WTC11 (cell line): Measurements from ENCODE around the gene COA8. TPM values are rescaled to one million over a fixed set of nuclear protein-coding genes. Genes with fewer than 3 reads are reported as not detected.

Experiments
- ARID4B ChIP-seq: sonication (generic); formaldehyde crosslinking; IDR thresholded peaks from 2 replicates; pipeline ENCODE4 v1.8.0; 2023; ENCODE audit warnings: missing genetic modification reagents, mild to moderate bottlenecking, borderline replicate concordance
- ATF3 ChIP-seq: sonication (generic); formaldehyde crosslinking; conservative IDR thresholded peaks from 2 replicates; pipeline ENCODE4 v1.8.1; 2022; ENCODE audit warnings: mild to moderate bottlenecking, missing genetic modification reagents
- CREM ChIP-seq: sonication (generic); formaldehyde crosslinking; IDR thresholded peaks from 2 replicates; pipeline ENCODE4 v1.8.1; 2022; ENCODE audit warnings: mild to moderate bottlenecking, missing genetic modification reagents, moderate library complexity
- ETV6 ChIP-seq: sonication (generic); formaldehyde crosslinking; IDR thresholded peaks from 2 replicates; pipeline ENCODE4 v1.8.1; 2022; ENCODE audit warnings: mild to moderate bottlenecking, missing genetic modification reagents
- FOXK1 ChIP-seq: sonication (generic); formaldehyde crosslinking; IDR thresholded peaks from 2 replicates; pipeline ENCODE4 v1.8.0; 2022; ENCODE audit warnings: mild to moderate bottlenecking, moderate library complexity, missing genetic modification reagents
- FOXP4 ChIP-seq: sonication (generic); formaldehyde crosslinking; IDR thresholded peaks from 2 replicates; pipeline ENCODE4 v1.8.0; 2022; ENCODE audit warnings: mild to moderate bottlenecking, missing genetic modification reagents
- MAX ChIP-seq: sonication (generic); formaldehyde crosslinking; IDR thresholded peaks from 2 replicates; pipeline ENCODE4 v1.8.0; 2022; ENCODE audit warnings: mild to moderate bottlenecking, missing genetic modification reagents
- NFYB ChIP-seq: sonication (generic); formaldehyde crosslinking; conservative IDR thresholded peaks from 2 replicates; pipeline ENCODE4 v1.8.0; 2022; ENCODE audit warnings: low read depth, missing genetic modification reagents
- PRRX2 ChIP-seq: fragments of 250-450 bp; sonication (Bioruptor Pico); IDR thresholded peaks from 2 replicates; pipeline ENCODE4 v1.8.0; 2021; ENCODE audit warnings: mild to moderate bottlenecking
- SP1 ChIP-seq: sonication (generic); formaldehyde crosslinking; conservative IDR thresholded peaks from 2 replicates; pipeline ENCODE4 v1.8.1; 2022; ENCODE audit warnings: missing genetic modification reagents
- STAT6 ChIP-seq: sonication (generic); formaldehyde crosslinking; conservative IDR thresholded peaks from 2 replicates; pipeline ENCODE4 v1.8.1; 2023; ENCODE audit warnings: mild to moderate bottlenecking, low read depth, missing genetic modification reagents, moderate library complexity
- TP53 ChIP-seq: sonication (generic); formaldehyde crosslinking; IDR thresholded peaks from 2 replicates; pipeline ENCODE4 v1.8.1; 2023; ENCODE audit warnings: mild to moderate bottlenecking, missing genetic modification reagents
- USF2 ChIP-seq: sonication (generic); formaldehyde crosslinking; IDR thresholded peaks from 2 replicates; pipeline ENCODE4 v1.8.1; 2023; ENCODE audit warnings: mild to moderate bottlenecking, missing genetic modification reagents, moderate library complexity
- ZBTB21 ChIP-seq: sonication (generic); formaldehyde crosslinking; IDR thresholded peaks from 2 replicates; pipeline ENCODE4 v1.8.1; 2023; ENCODE audit warnings: mild to moderate bottlenecking, missing genetic modification reagents, borderline replicate concordance
- ZMAT4 ChIP-seq: fragments of 250-450 bp; sonication (Bioruptor Pico); IDR thresholded peaks from 2 replicates; pipeline ENCODE4 v1.9.0; 2021; ENCODE audit warnings: mild to moderate bottlenecking
- ZNF512 ChIP-seq: sonication (generic); formaldehyde crosslinking; IDR thresholded peaks from 2 replicates; pipeline ENCODE4 v1.8.1; 2022; ENCODE audit warnings: missing genetic modification reagents, borderline replicate concordance
- total RNA-seq: library from RNA; stranded (reverse); gene quantifications from 3 replicates; pipeline ENCODE4 v1.2.3, GENCODE V29; 2021

The COA8 gene
- total RNA-seq, 1 experiment from 2014 or later, result 36.4 TPM

- 0 out of 2 replicates have a peak, but pooled peaks have one; percentile 13 for TF ChIP-seq ARID4B (CRISPR knock-in tag)
- 0 out of 2 replicates have a peak, but pooled peaks have one; percentile 50 for TF ChIP-seq PRRX2 (CRISPR knock-in tag)
- TF ChIP-seq NFYB (CRISPR knock-in tag), result peak; percentile 71
- 0 out of 2 replicates have a peak, but pooled peaks have one; percentile 8 for TF ChIP-seq TP53 (CRISPR knock-in tag)
- no peak for TF ChIP-seq ATF3 (CRISPR knock-in tag)
- TF ChIP-seq SP1 (CRISPR knock-in tag), result peak; percentile 48; the same call in 1 of the 2 replicates
- 0 out of 2 replicates have a peak, but pooled peaks have one; percentile 18 for TF ChIP-seq FOXK1
- TF ChIP-seq MAX (CRISPR knock-in tag), result peak; percentile 45
- 0 out of 2 replicates have a peak, but pooled peaks have one; percentile 67 for TF ChIP-seq ZMAT4
- 0 out of 2 replicates have a peak, but pooled peaks have one; percentile 22 for TF ChIP-seq ETV6 (CRISPR knock-in tag)
- TF ChIP-seq ZBTB21 (CRISPR knock-in tag), result peak; percentile 36; the same call in 1 of the 2 replicates
- TF ChIP-seq USF2 (CRISPR knock-in tag), result no peak
- TF ChIP-seq CREM, result no peak
- TF ChIP-seq STAT6 (CRISPR knock-in tag), result 0 out of 2 replicates have a peak, but pooled peaks have one; percentile 25
- TF ChIP-seq FOXP4 (CRISPR knock-in tag), result 0 out of 2 replicates have a peak, but pooled peaks have one; percentile 50
- no peak for TF ChIP-seq ZNF512
Measured at GRCh38 chr14:103522649-103523574, 39.8 kb upstream of the COA8 start, which contains the start of gene CKB (continued).
